Stomach (tissue), 9 donors: ENCODE data around the gene RPS6KA2. TPM values are rescaled to one million over a fixed set of nuclear protein-coding genes. Genes with fewer than 3 reads are reported as not detected.

Experiments
- DNase-seq, 2 donors: peaks; one replicate each; pipeline versions ENCODE4 v3.0.0 to v3.0.0-alpha.2; 2013 to 2019
- H3K27ac ChIP-seq, 5 donors: fragments of 200-600 bp in 4 of 5; sonication (generic) in 4 of 5; one replicate each; pipeline ENCODE4 v1.5.1; 2013 to 2019; ENCODE audit warnings: mild to moderate bottlenecking in 1 of 5, moderate library complexity in 1 of 5
- H3K27me3 ChIP-seq, 3 donors: fragments of 200-600 bp; sonication (generic); one replicate each; pipeline ENCODE4 v1.5.1; 2017 to 2019; ENCODE audit warnings: mixed run types in 1 of 3
- H3K36me3 ChIP-seq, 4 donors: fragments of 200-600 bp; sonication (generic); 1 replicate in 3 of 4; 2 replicates in 1 of 4; pipeline ENCODE4 v1.5.1; 2016 to 2019
- H3K4me1 ChIP-seq, 4 donors: fragments of 200-600 bp; sonication (generic); one replicate each; pipeline ENCODE4 v1.5.1; 2016 to 2019
- H3K4me3 ChIP-seq, 4 donors: fragments of 200-600 bp; sonication (generic) in 3 of 4; one replicate each; pipeline ENCODE4 v1.5.1; 2016 to 2019; ENCODE audit warnings: mild to moderate bottlenecking in 1 of 4
- H3K9me3 ChIP-seq, 4 donors: fragments of 200-600 bp; sonication (generic); one replicate each; pipeline ENCODE4 v1.5.1; 2016 to 2019
- CTCF ChIP-seq, 7 experiments: fragments of 450-650 bp in 4 of 7; fragments of 200-600 bp in 3 of 7; sonication (generic) in 3 of 7; IDR thresholded peaks; one replicate each; pipeline ENCODE4 v1.5.1; 2016 to 2019; ENCODE audit warnings: antibody characterized with exemption in 7 of 7, control low read depth in 2 of 7, mild to moderate bottlenecking in 1 of 7
- EP300 ChIP-seq: sonication (generic); formaldehyde crosslinking; IDR thresholded peaks from one replicate; pipeline ENCODE4 v1.6.1; 2017; ENCODE audit warnings: antibody characterized with exemption
- POLR2A ChIP-seq, 4 donors: fragments of 450-650 bp; IDR thresholded peaks; one replicate each; pipeline ENCODE4 v1.6.1; 2016; ENCODE audit warnings: antibody characterized with exemption in 4 of 4, control low read depth in 2 of 4, mild to moderate bottlenecking in 1 of 4, moderate library complexity in 1 of 4
- POLR2AphosphoS5 ChIP-seq, 3 donors: sonication (generic); formaldehyde crosslinking; IDR thresholded peaks; one replicate each; pipeline ENCODE4 v1.6.1; 2016; ENCODE audit warnings: antibody characterized with exemption in 3 of 3
- WGBS, 5 donors: extraction: QIAGEN DNeasy Blood & Tissue Kit in 3 of 5; methylation state at CpG; one replicate each; pipeline versions ENCODE4 v1.1.5 to v1.1.7; 2013 to 2018; 5-methylcytosine and 5-hydroxymethylcytosine counted together
- intact Hi-C: fragments of 100-400 bp; cut with DNase I; formaldehyde crosslinking; loops from one replicate; pipeline ENCODE4 v1.15.1; 2023; ENCODE audit warnings: low total_unique reads
- polyA plus RNA-seq, 3 donors: library from polyadenylated mRNA; stranded (reverse); fragments of 200-250 nt; gene quantifications; one replicate each; pipeline ENCODE4 v1.2.3, GENCODE V29; 2013
- total RNA-seq, 5 donors: library from RNA; depleted of rRNA; stranded (reverse); fragments of >200 nt; gene quantifications; one replicate each; pipeline versions ENCODE4 v1.1.0 to v1.2.3, GENCODE V29; 2014 to 2016
- donor health status: healthy with polysubstance abuse.
- donor health status: Bipolar disorder and iron deficiency.
- donor health status: healthy.

Gene RPS6KA2
- total and polyA plus RNA-seq, 8 donors = 10.9 to 150 (median 68.0) TPM

- no peak for DNase-seq
- intact Hi-C loops = no loop called here
- Histone ChIP-seq H3K27ac (no peak overlapping the region), H3K4me1 (peaks cover 0 to 9% (median 4%) of the 10 kb centered on the region in 4 donors), H3K36me3 (no peaks in the 10 kb centered on the region), H3K4me3 (no peak overlapping the region), H3K27me3 (peaks cover 0 to 13% (median 0%) of the 10 kb centered on the region in 3 donors), H3K9me3 (peaks cover 0 to 6% (median 0%) of the 10 kb centered on the region in 4 donors)
- WGBS, 5 donors = 87 to 93% (median 91%) methylated on average over 4 of the region's 4 CpGs
- TF ChIP-seq POLR2A (IDR thresholded peaks at IDR 0.05) (no peak), CTCF (IDR thresholded peaks at IDR 0.05) (no peak), POLR2AphosphoS5 (IDR thresholded peaks at IDR 0.05) (no peak), EP300 (no peak)
Observed at GRCh38 chr6:166397849-166398248, 229.2 kb downstream of the RPS6KA2 start.

- no peak for DNase-seq
- intact Hi-C loops = no loop called here
- TF ChIP-seq CTCF (IDR thresholded peaks at IDR 0.05) (no peak), EP300 (no peak), POLR2A (IDR thresholded peaks at IDR 0.05) (no peak), POLR2AphosphoS5 (IDR thresholded peaks at IDR 0.05) (no peak)
- Histone ChIP-seq H3K27ac (no peak overlapping the region), H3K4me3 (no peak overlapping the region), H3K27me3 (peaks cover 0 to 13% (median 0%) of the 10 kb centered on the region in 3 donors), H3K4me1 (peaks cover 0 to 6% (median 2%) of the 10 kb centered on the region in 4 donors), H3K36me3 (no peaks in the 10 kb centered on the region), H3K9me3 (peaks cover 0 to 6% (median 0%) of the 10 kb centered on the region in 4 donors)
- WGBS, 5 donors = 66 to 80% (median 75%) methylated on average over 6 of the region's 6 CpGs
Observed at GRCh38 chr6:166395778-166396177, 231.3 kb downstream of the RPS6KA2 start.

- TF ChIP-seq POLR2A (IDR thresholded peaks at IDR 0.05) (no peak), POLR2AphosphoS5 (IDR thresholded peaks at IDR 0.05) (no peak), EP300 (no peak), CTCF (IDR thresholded peaks at IDR 0.05) (no peak)
Observed at GRCh38 chr6:166395351-166395750, 231.7 kb downstream of the RPS6KA2 start.

GRCh38 chr6:166394036-166394892, 232.8 kb downstream of the RPS6KA2 start:
- Histone ChIP-seq H3K36me3 (no peaks in the 10 kb centered on the region), H3K4me3 (no peak overlapping the region), H3K27me3 (peaks cover 0 to 13% (median 0%) of the 10 kb centered on the region in 3 donors), H3K4me1 (no peaks in the 10 kb centered on the region), H3K9me3 (peaks cover 0 to 6% (median 0%) of the 10 kb centered on the region in 4 donors), H3K27ac (no peak overlapping the region)
- DNase-seq = no peak
- intact Hi-C loops = no loop called here
- 63 to 71% (median 67%) methylated on average over 10 of the region's 10 CpGs for WGBS, 5 donors
- no peak for TF ChIP-seq EP300
- no peak for TF ChIP-seq POLR2A (IDR thresholded peaks at IDR 0.05)
- no peak for TF ChIP-seq CTCF (IDR thresholded peaks at IDR 0.05)
- TF ChIP-seq POLR2AphosphoS5 (IDR thresholded peaks at IDR 0.05) = no peak

More at GRCh38 chr6:166395351-166395750, 231.7 kb downstream of the RPS6KA2 start:
- Histone ChIP-seq H3K27me3 (peaks cover 0 to 13% (median 0%) of the 10 kb centered on the region in 3 donors), H3K9me3 (peaks cover 0 to 6% (median 0%) of the 10 kb centered on the region in 4 donors), H3K4me1 (peaks cover 0 to 2% (median 0%) of the 10 kb centered on the region in 4 donors), H3K4me3 (no peak overlapping the region), H3K36me3 (no peaks in the 10 kb centered on the region), H3K27ac (no peak overlapping the region)
- DNase-seq = peak in 1 of 2 donors; percentile 53
- 23 to 61% (median 39%) methylated on average over 6 of the region's 6 CpGs for WGBS, 5 donors
- intact Hi-C loops = no loop called here
